Stimulated activated CD8-positive, alpha-beta memory T cell treated with anti-CD3 and anti-CD28 coated beads, Interleukin-4, amount 100 ng/mL, for 48 hours (primary cell): ENCODE results near the gene STXBP2.

Source experiments
- DNase-seq: peaks from one replicate; pipeline ENCODE4 v3.0.0-alpha.2; 2020

The STXBP2 gene

GRCh38 chr19:7681340-7682174, 44.6 kb downstream of the STXBP2 start:
- peak; percentile 90 for DNase-seq

GRCh38 chr19:7682175-7682855, 45.4 kb downstream of the STXBP2 start:
- no peak for DNase-seq

GRCh38 chr19:7685546-7686445, 48.9 kb downstream of the STXBP2 start:
- no peak for DNase-seq

- no peak for DNase-seq
These were observed 50.3 kb downstream of the STXBP2 start for GRCh38 chr19:7687177-7687576.

GRCh38 chr19:7689165-7689564, 52.3 kb downstream of the STXBP2 start:
- no peak for DNase-seq

- no peak for DNase-seq
These were observed 53.9 kb downstream of the STXBP2 start for GRCh38 chr19:7690779-7691258.

- peak; percentile 52 for DNase-seq
These were observed 54.6 kb downstream of the STXBP2 start for GRCh38 chr19:7691497-7691896.

- peak; percentile 46 for DNase-seq
These were observed 55.6 kb downstream of the STXBP2 start for GRCh38 chr19:7692417-7693088.

GRCh38 chr19:7694499-7694898, 57.6 kb downstream of the STXBP2 start:
- no peak for DNase-seq
